GM19438 (cell line): ENCODE results near the gene SMIM24.
"Not testable (repeated sequence)": the region's sequence is repeated elsewhere in the genome, so short reads cannot be mapped to it uniquely, and the experiment has no call there.

Source experiments
- ATAC-seq: cut with Tn5 transposase; IDR thresholded peaks from one replicate; pipeline ENCODE4 v1.9.1; 2021; ENCODE audit warnings: low read depth; ENCODE audit not compliant: unreplicated experiment

SMIM24 gene

DNA sequence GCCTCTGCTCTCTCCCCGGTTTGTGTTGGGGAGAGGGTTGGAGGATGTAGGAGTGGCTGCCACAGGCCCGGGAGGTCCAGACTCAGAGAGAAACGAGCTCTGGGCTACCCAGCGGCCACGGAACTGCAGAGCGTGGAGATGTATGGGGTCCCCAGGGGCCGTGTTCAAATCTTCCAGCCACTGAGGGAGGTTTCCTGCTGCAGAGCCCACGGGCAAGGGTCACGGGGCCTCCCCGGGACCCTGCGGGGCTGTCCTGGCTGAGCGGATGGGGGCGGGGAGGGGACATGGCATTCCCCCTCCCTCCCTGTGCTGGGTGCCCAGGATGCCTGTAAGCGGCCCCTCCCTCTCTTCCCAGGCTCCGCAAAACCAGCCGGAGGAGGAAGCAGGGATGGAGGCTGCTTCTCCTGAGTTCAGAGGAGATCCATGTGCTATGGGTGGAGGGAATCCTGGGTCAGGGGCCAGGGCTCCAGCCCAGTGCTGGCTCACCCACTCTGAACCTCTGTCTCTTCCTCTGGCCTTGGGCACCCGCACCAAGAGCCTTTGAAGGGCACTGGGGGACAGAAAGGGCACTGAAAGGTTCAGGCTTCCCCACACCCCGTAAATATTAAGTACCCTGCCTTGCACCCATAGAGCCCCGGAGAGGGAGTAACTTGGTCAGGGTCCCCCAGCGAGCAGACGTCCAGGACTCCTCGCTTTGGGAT, 22.6 kb downstream of the SMIM24 start:
- no peak for ATAC-seq

- no peak for ATAC-seq
These were observed 23.3 kb downstream of the SMIM24 start for GRCh38 chr19:3456925-3457527.

DNA sequence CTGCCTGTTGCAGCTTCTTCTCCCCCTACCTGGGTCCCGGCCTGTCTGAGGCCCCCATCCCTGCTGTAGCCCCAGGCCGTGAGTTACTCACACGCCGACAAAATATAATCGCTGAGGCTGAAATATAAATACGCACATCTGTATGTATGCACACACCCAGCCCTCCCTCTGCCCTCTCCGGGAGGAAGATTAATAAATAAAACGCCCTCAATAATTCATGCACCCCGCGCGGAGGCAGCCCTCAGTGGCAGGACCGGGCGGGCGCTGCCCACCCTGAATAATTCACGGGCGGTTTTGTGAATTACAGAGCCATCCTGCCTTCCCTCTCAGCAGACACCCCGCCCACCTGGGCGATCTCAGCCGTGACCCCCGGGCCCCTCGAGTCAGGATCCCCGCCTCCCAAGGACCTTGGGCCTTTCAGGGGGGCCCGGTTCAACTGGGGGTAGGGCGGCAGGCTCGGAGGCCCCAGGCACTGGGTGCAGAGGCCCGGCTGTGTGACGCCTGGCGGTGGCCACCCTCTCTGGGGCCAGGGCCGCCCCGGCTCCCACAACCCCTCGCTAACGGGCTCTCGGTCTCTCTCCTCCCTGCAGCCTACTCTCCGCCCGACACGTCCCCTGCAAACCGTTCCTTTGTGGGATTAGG, 24.2 kb downstream of the SMIM24 start:
- no peak for ATAC-seq

GRCh38 chr19:3455393-3455955, 24.9 kb downstream of the SMIM24 start:
- ATAC-seq = no peak

DNA sequence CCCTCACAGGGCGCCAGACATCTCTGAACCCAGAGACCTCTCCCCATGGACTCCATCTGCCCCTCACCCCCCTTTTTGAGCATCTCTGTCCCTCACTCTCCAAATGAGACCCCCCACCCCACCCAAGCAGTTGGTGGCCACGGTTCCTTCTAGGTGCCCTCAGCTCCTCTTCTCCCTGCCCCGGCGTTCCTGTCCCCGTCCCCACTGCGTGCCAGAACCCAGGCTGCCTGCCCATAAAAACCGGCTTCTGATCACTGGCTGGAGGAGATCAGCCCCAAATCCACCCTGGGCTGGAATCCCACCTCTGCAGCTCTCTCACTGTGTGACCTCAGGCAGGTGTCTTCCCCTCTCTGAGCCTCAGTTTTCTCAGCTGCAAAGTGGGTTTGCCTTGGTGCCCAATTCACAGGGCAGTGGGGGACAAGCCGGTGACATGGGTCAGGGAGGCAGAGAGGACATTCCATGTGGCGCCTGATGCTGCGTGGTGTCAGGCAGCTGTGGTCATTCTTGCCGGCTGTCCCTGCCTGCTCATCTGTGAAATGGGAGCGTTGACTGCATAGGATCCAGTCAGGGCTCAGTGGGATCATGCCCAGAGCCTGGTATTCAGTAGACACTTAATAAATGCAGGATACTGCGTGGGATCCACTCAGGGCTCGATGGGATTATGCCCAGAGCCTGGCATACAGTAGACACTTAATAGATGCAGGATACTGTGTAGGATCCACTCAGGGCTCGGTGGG, 25.5 kb downstream of the SMIM24 start:
- no peak for ATAC-seq

DNA sequence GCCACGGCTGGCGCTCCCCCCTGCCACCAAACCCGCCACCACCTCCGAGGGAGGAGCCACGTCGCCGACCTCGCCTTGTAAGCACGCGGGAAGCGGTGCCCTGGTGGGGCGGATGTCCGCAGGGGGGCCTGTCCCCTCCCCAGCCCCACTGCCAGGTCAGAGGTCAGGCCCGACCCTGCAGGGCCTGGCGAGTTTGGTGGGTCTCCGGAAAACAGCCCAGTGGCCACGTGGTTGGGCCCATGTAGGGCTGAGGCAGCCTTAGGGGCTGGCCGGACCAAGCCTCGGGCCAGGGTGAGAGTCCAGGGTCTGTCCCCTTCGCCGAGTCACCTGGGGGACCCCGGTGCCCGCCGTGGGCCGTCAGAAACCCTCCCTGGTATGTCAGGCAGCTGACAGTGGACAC, 26.5 kb downstream of the SMIM24 start:
- ATAC-seq = no peak

DNA sequence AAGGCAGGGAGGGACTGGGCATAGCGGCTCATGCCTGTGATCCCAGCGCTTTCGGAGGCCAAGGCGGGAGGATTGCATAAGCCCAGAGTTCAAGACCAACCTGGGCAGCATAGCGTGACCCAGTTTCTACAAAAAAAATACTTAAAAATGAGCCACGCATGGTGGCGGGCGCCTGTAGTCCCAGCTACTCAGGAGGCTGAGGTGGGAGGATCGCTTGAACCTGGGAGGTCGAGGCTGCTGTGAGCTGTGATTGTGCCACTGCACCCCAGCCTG, 27.4 kb downstream of the SMIM24 start:
- ATAC-seq = not testable (repeated sequence)

- no peak for ATAC-seq
These were observed 28.0 kb downstream of the SMIM24 start for GRCh38 chr19:3452171-3452941.

DNA sequence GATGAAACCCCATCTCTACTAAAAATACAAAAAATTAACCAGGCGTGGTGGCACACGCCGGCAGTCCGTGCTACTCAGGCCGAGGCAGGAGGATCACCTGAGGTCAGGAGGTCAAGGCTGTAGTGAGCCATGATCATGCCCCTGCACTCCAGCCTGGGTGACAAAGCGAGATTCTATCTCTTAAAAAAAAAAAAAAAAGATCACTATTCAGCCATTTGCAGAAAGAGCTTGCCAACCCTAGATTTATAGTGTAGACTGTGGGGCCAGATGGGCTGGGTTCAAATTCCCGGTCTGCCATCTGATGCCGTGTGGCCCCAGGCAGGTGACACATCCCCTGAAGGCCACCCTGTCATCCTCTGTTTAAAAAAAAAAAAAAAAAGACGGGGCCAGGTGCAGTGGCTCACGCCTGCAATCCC, 28.9 kb downstream of the SMIM24 start:
- no peak for ATAC-seq

- ATAC-seq = no peak
These were observed 29.4 kb downstream of the SMIM24 start for GRCh38 chr19:3450796-3451411.

DNA sequence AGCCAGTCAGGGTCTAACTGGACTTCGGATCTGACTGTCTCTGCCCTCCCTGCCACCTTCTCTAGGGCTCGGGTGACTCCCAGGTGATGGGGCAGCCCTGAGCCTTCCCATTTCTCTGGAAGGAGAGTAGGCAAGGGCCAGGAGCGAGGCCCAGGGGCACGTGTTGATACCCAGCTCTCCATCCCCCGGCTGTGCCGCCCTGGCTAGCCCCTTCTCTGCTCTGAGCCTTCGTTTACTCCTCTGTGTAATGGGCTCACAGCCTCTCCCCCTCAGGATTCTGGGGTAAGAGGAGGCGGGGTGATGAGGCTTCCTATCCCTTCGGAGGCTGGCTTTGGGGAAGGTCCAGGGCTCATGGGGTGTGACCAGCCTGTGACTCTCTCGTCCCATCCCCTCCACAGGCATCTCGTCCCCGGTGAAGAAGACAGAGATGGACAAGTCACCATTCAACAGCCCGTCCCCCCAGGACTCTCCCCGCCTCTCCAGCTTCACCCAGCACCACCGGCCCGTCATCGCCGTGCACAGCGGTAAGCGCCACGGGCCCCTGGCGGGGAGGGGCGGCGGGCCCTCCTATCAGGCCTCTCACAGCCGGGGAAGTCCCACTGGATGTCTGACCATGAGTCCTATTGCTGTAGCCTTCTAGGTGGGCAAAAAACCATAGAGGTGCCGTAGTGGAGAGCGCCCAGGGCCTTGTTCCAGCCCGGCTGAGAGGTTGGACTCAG, 31.6 kb downstream of the SMIM24 start:
- no peak for ATAC-seq

DNA sequence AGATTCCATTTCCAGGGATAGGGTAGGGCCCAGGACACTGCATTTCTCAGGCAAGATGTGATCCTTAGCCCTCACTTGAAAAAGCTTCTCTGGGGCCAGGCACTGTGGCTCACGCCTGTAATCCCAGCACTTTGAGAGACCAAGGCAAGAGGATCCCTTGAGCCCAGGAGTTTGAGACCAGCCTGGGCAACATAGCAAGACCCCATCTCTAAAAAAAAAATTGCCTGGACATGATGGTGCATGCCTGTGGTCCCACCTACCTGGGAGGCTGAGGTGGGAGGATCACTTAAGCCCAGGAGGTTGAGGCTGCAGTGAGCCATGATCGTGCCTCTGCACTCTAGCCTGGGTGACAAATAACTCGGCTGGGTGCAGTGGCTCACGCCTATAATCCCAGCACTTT, 33.7 kb downstream of the SMIM24 start:
- ATAC-seq = not testable (repeated sequence)

- ATAC-seq = no peak
These were observed 35.6 kb downstream of the SMIM24 start for GRCh38 chr19:3444695-3445234.

- no peak for ATAC-seq
These were observed 36.3 kb downstream of the SMIM24 start for GRCh38 chr19:3443840-3444694.

DNA sequence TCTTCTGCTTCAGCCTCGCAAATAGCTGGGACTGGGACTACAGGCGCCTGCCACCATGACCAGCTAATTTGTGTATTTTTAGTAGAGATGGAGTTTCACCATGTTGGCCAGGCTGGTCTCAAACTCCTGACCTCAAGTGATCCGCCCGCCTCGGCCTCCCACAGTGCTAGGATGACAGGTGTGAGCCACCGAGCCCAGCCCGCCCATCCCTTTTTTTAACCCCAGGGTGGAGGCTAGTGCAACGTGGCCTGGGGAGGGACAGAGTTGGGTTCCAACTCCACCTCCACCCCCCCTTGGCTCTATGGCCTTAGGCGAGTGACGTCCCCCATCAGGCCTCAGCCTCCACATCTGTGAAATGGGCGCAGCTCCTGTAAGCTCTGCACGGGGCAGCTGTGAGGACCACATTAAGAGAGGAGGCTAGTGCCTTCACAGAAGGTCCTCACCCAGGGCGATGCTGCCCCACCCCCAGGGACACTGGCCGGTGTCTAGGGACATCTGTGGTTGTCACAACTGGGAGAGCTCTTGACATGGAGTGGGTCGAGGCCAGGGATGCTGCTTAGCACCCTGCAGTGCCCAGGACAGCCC, 37.7 kb downstream of the SMIM24 start:
- no peak for ATAC-seq

DNA sequence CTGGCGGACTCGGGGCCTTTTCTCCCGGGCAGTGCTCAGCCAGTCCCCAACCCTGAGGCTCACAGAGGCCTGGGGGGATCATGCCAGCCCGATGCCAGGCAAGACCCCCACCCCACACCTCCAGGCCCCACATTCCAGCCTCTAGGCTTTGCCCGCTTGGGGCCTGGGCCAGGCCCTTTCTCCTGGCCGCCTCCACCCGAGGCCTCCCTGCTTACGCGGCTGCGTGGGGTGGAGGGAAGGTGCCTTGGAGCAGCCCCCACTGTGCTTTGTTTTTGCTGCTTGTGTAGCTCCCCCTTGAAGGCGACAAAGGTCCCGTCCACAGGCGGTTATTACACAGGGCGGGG, 38.4 kb downstream of the SMIM24 start:
- ATAC-seq = no peak

GRCh38 chr19:3441089-3441985, 39.0 kb downstream of the SMIM24 start:
- ATAC-seq = no peak
